DND-41 (cell line): ENCODE results near the gene GSTM2.

Source experiments
- EZH2 ChIP-seq: IDR thresholded peaks from 3 replicates; pipeline ENCODE4 v1.6.1; 2012; ENCODE audit warnings: borderline replicate concordance, low read depth, mild to moderate bottlenecking, moderate library complexity, low read length, inconsistent platforms; ENCODE audit not compliant: severe bottlenecking
- TF ChIP-seq, protein P1 (sequence below): IDR thresholded peaks from 2 replicates; pipeline ENCODE4 v1.5.1; 2012; ENCODE audit warnings: borderline replicate concordance, low read length, moderate library complexity, mild to moderate bottlenecking; ENCODE audit not compliant: poor library complexity, severe bottlenecking; ENCODE audit errors: extremely low read depth

DNA sequence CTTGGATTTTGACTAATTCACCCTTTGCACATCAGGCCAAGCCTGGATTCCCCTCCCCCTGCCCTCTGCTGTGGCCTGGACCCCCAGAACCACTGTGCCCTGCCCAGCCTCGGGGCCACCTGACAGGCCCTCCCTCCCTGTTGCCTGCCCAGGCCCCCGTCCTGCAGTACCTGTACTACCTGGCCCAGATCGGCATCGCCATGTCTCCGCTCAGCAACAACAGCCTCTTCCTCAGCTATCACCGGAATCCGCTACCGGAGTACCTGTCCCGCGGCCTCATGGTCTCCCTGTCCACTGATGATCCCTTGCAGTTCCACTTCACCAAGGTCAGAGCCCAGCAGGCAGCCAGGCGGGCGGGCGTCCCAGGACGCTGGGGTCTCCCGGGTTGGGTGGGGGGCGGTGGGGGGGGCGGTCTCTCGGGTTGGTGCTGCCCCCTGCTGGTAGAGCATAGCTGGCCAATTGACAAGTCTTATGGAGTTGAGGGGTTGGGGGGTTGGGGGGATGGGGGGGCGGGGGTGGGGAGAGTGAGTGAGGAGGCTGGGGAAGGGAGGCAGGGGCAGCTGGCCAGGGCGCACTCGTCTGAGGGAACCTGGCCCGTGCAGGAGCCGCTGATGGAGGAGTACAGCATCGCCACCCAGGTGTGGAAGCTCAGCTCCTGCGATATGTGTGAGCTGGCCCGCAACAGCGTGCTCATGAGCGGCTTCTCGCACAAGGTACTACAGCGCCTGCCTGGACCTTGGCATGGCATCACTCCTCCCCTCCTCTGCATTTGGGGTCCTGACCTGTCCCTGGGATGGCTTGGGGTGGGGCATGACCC, 37.6 kb upstream of the GSTM2 start:
- TF ChIP-seq, protein P1, sequence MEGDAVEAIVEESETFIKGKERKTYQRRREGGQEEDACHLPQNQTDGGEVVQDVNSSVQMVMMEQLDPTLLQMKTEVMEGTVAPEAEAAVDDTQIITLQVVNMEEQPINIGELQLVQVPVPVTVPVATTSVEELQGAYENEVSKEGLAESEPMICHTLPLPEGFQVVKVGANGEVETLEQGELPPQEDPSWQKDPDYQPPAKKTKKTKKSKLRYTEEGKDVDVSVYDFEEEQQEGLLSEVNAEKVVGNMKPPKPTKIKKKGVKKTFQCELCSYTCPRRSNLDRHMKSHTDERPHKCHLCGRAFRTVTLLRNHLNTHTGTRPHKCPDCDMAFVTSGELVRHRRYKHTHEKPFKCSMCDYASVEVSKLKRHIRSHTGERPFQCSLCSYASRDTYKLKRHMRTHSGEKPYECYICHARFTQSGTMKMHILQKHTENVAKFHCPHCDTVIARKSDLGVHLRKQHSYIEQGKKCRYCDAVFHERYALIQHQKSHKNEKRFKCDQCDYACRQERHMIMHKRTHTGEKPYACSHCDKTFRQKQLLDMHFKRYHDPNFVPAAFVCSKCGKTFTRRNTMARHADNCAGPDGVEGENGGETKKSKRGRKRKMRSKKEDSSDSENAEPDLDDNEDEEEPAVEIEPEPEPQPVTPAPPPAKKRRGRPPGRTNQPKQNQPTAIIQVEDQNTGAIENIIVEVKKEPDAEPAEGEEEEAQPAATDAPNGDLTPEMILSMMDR, result peak; percentile 31
- TF ChIP-seq EZH2, result no peak
